Measurements from ENCODE around the gene TMEM213.
"Not testable (repeated sequence)": the region's sequence is repeated elsewhere in the genome, so short reads cannot be mapped to it uniquely, and the experiment has no call there.

Gene TMEM213

DNA sequence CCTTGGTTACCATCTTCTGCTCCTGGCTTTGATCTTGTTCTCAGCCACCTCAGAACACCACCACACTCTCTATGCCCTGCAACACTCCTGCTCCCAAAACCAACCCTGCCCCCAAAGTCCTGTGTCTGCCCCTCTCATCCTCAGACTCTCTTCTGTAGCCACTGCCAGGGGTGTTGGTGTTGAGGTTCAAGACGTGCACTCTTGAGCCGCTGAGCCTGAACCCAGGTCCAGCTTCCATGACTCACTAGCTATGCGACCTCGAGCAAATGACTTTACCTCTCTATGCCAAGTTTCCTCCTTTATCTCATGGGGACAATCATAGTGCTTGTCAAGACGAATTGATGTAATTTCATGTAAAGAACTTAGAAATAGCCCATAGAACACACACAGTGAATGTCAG is 1.0 kb downstream of the TMEM213 start:
- DNase-seq = no peak

- no peak for DNase-seq
These were observed 1.7 kb downstream of the TMEM213 start for GRCh38 chr7:138799336-138800000.

DNA sequence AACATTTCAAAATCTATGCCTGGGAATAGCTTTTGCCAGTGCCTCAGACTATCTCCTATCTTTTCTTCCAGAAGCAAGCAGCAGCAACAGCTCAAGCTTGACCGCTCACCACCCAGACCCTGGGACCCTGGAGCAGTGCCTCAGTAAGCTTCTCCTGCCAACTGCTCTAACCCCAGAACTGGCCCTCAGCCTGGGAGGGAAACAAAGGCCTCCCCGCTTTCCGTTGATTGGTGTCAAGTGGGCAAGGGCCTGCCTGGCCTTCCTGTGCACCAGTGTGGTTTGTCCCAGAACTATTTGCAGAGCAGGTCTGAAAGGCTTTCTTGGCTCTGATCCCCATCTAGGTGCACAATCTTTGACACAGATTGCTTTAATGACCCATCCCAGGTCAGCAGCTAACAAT is 3.5 kb downstream of the TMEM213 start:
- no peak for DNase-seq

DNA sequence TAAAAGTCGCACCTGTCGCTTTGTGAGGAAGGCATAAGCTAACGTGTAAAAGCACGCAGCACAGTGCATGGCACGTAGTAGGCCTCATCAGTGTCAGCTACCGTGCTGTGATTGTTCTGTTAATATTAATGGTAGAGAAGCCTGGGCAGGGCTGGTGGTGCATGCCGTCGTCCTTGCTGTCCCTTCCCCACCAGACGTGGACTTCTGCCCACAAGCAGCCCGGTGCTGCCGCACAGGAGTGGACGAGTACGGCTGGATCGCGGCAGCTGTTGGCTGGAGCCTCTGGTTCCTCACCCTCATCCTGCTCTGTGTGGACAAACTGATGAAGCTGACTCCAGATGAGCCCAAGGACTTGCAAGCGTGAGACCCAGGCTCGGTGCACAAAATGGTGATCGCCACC is 4.9 kb downstream of the TMEM213 start:
- DNase-seq = no peak

- DNase-seq = no peak
These were observed 6.8 kb downstream of the TMEM213 start for GRCh38 chr7:138804618-138805017.

DNA sequence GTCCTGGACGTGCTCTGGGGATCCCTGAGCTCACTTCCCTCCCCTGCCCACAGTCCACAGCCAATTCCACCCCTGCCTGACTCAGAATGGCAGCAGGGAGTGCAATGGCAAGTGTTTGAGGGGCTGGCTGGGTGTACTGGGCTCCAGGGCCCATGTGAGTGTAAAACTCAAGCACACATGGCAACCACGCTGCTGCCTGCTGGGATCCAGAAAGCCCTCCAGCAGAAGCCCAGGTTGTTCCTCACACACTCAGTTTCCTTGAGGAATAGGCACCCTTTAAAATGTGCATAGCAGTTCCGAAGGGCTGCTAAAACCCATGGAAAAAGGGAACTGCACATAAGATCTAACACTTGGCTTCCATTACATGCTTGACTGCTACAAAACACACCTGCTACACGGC is 11.6 kb downstream of the TMEM213 start:
- no peak for DNase-seq

DNA sequence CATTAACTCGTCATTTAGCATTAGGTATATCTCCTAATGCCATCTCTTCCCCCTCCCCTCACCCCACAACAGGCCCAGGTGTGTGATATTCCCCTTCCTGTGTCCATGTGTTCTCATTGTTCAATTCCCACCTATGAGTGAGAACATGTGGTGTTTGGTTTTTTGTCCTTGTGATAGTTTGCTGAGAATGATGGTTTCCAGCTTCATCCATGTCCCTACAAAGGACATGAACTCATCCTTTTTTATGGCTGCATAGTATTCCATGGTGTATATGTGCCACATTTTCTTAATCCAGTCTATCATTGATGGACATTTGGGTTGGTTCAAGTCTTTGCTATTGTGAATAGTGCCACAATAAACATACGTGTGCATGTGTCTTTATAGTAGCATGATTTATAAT is 13.5 kb downstream of the TMEM213 start:
- not testable (repeated sequence) for DNase-seq

DNA sequence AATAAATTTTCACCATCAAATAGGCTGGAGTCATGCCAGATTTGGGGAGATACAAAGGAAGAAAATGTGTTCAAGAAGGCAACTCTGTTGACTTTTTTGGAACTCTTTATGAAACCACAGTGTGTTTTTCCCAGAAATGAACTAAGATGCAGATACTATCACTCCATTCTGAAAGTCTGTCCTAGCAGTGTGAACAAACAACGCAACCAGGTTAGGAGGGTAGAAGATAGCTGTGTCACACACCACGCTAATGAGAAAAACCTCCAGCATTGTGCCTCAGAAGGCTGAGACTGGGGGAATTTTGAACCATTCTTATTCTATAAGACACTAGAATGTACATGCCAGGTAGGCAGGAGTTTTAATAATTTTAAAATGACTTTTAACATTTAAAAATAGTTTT is 16.2 kb downstream of the TMEM213 start:
- no peak for DNase-seq

GRCh38 chr7:138814816-138815332 is 17.1 kb downstream of the TMEM213 start:
- DNase-seq = no peak

DNA sequence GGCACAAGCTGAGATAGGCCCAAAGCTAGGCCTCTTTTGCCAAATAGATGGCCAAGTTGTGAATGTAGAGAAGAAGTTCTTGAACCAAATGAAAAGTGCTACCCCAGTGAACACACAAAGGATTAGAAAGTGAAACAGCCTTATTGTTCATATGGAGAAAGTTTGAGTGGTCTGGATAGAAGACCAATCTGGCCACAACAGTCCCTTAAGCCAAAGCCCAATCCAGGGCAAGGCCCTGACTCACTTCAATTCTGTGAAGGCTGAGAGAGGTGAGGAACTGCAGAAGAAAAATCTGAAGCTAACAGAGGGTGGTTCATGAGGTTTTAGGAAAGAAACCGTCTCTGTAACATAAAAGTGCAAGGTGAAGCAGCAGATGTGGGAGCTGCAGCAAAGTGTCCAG is 18.9 kb downstream of the TMEM213 start:
- DNase-seq = no peak

DNA sequence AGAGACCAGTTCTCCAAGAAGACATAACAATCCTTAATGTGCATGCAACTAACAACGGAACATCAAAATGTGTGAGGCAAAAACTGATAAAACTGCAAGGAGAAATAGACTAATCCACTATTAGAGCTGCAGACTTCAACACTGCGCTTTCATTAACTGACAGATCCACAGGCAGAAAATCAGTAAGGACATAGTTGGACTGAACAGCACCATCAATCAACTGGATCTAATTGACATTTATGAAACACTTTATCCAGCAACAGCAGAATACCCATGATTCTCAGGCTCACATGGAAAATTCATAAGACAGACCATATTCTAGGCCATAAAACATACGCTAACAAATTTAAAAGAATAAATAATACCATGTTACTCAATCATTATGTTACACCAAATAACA is 21.8 kb downstream of the TMEM213 start:
- no peak for DNase-seq

DNA sequence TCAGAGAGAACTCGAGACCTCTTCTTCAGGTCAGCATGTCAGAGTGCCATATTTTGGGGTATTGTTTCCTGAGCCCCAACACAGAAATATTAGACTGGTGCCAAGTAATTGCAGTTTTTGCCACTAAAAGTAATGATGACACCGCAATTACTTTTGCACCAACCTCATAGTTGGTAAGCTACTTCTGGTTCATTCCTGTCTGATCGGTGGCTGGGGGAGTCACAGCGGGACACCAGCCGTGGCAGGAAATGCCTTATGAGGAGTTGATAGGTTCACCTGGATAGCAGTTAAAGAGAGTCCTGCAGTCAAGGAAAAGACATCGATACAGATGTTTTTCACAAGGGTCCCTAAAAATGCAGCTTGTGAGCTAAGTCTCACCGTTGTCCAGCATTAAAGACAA is 24.1 kb downstream of the TMEM213 start:
- no peak for DNase-seq

DNA sequence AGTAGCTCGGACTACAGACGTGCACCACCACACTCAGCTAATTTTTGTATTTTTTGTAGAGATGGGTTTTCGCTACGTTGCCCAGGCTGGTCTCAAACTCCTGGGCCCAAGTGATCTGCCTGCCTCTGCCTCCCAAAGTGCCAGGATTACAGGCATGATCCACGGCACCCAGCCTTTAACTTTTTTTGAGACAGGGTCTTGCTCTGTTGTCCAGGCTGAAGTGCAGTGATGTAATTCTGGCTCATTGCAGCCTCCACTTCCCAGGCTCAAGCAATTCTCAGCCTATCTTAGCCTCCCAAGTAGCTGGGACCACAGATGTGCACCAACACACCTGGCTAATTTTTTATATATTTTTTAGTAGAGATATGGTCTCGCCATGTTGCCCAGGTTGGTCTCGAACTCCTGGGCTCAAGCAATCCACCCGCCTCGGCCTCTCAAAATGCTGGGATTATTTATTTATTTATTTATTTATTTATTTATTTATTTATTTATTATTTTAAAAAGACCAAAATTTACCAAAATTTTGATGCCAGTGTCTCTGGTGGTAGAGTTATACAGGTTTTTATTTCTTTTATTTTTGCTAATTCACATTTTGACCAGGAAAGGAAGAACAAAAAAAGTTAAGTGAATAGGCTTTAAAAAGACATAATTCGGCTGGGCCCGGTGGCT is 25.2 kb downstream of the TMEM213 start:
- DNase-seq = no peak

GRCh38 chr7:138825049-138825721 is 27.4 kb downstream of the TMEM213 start:
- no peak for DNase-seq

DNA sequence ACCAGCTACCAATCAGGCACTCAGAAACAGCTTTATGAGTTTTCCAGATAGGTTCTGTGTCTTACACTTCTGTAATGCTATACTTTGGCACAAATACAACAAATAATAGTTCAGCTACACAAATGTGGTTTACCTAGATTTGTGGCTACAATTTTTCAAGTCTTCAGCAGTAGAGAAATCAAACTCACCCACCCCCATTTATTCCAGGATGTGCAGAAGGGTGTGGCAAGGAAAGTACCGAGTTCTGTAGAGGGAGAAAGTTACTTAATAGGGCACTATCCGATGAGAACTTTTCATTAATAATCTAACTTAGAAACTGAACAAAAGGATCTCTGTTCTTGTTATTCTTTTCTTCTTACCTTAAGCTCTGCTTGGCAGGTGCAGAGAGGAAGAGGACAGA is 30.5 kb downstream of the TMEM213 start:
- no peak for DNase-seq

- no peak for DNase-seq
These were observed 31.5 kb downstream of the TMEM213 start for GRCh38 chr7:138829335-138829734.

- no peak for DNase-seq
These were observed 35.2 kb downstream of the TMEM213 start for GRCh38 chr7:138832966-138833365.

DNA sequence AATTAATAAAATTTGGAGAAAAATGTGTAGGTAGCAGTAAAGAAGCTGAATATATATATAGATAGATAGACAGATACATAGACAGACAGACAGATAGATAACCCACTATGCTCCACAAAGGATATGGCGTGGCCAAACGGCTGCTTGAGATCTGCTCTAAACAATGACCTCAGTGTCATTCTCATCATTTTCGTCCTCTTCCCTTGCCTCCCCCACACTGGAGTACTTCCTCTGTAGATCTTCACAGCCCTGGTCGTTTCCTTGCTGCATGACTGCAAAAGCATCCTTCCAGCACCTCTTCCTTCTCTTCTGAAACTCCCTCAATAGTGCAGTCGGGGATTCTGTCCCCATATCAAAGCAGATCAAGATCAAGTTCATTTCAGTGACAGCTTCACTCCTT is 35.8 kb downstream of the TMEM213 start:
- DNase-seq = no peak

GRCh38 chr7:138834583-138834982 is 36.8 kb downstream of the TMEM213 start:
- no peak for DNase-seq

- DNase-seq = no peak
These were observed 37.3 kb downstream of the TMEM213 start for GRCh38 chr7:138835087-138835486.

DNA sequence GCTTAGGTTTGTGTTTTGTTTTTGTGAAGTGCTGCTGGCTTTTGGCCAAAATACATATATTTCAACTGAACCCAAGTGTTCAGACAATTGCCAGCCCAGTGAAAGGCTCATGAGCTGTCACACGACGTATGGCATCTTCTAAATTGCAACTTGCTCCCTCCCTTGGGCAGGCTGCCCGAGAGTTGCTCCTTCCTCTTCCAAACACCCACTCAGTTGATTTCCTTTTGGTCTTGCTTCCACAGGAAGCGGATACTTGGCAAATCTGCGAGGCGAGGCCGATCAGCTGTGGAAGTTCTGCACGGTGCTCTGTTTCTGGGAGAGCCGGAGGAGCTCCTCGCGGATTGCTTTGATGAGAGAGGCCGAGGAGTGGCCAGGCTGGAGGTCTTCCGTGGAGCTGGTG is 39.8 kb downstream of the TMEM213 start:
- no peak for DNase-seq

DNA sequence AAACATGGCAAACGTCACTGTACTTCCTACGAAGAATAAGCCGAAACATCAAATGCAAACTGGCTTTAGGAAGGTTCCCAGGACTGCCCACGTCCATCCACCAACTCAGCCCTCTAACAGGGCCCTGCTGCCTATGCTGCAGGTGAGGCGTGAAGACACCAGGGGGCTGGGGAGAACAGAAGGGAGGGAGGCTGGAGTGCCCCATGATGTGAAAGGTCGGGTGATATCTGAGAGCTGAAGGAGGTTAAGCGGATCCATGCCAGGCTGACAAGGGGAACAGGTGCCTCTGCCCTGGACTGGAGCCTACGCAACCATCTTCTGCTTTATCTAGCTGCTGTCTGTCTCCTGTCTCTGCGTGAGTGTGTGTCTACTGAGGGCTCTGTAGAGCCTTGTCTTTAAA is 40.4 kb downstream of the TMEM213 start:
- DNase-seq = no peak

- DNase-seq = no peak
These were observed 44.3 kb downstream of the TMEM213 start for GRCh38 chr7:138842111-138842510.
